Measurements from ENCODE around the gene CA11.
A peak's percentile ranks its signal among the peaks of the same experiment; 100 is the strongest.
"Not testable (repeated sequence)": the region's sequence is repeated elsewhere in the genome, so short reads cannot be mapped to it uniquely, and the experiment has no call there.

CA11 gene

GRCh38 chr19:48669903-48670668 lies 24.1 kb upstream of the CA11 start:
- no peak for DNase-seq (ENCODE audit: low read depth)

- no peak for DNase-seq (ENCODE audit: low read depth)
Measured at GRCh38 chr19:48668761-48669160, 22.8 kb upstream of the CA11 start.

- DNase-seq (ENCODE audit: low read depth), result no peak
Measured at GRCh38 chr19:48668332-48668731, 22.3 kb upstream of the CA11 start.

GRCh38 chr19:48665786-48666185 lies 19.8 kb upstream of the CA11 start:
- DNase-seq (ENCODE audit: low read depth), result no peak

- no peak for DNase-seq (ENCODE audit: low read depth)
Measured at GRCh38 chr19:48664476-48664875, 18.5 kb upstream of the CA11 start.

- no peak for DNase-seq (ENCODE audit: low read depth)
Measured at GRCh38 chr19:48663667-48664066, 17.7 kb upstream of the CA11 start.

GRCh38 chr19:48661711-48662090 lies 15.7 kb upstream of the CA11 start:
- no peak for DNase-seq (ENCODE audit: low read depth)

- peak; percentile 65 for DNase-seq (ENCODE audit: low read depth)
Measured at GRCh38 chr19:48660852-48661710, 15.1 kb upstream of the CA11 start.

- DNase-seq (ENCODE audit: low read depth), result no peak
Measured at GRCh38 chr19:48659768-48660167, 13.8 kb upstream of the CA11 start.

GRCh38 chr19:48658483-48658882 lies 12.5 kb upstream of the CA11 start:
- no peak for DNase-seq (ENCODE audit: low read depth)

GRCh38 chr19:48657828-48658227 lies 11.8 kb upstream of the CA11 start:
- not testable (repeated sequence) for DNase-seq (ENCODE audit: low read depth)

- DNase-seq (ENCODE audit: low read depth), result peak; percentile 90
Measured at GRCh38 chr19:48656840-48657474, 11.0 kb upstream of the CA11 start.

- no peak for DNase-seq (ENCODE audit: low read depth)
Measured at GRCh38 chr19:48654299-48655059, 8.5 kb upstream of the CA11 start.

- DNase-seq (ENCODE audit: low read depth), result no peak
Measured at GRCh38 chr19:48651683-48652048, 5.7 kb upstream of the CA11 start.

GRCh38 chr19:48650974-48651682 lies 5.1 kb upstream of the CA11 start:
- DNase-seq (ENCODE audit: low read depth), result no peak

- no peak for DNase-seq (ENCODE audit: low read depth)
Measured at GRCh38 chr19:48648134-48648533, 2.1 kb upstream of the CA11 start.

GRCh38 chr19:48646722-48647216 lies 782 bp upstream of the CA11 start:
- DNase-seq (ENCODE audit: low read depth), result no peak

GRCh38 chr19:48645620-48646000 lies 377 bp downstream of the CA11 start:
- DNase-seq (ENCODE audit: low read depth), result no peak

- DNase-seq (ENCODE audit: low read depth), result no peak
Measured at GRCh38 chr19:48644839-48645619, 958 bp downstream of the CA11 start.

GRCh38 chr19:48644355-48644754 lies 1.6 kb downstream of the CA11 start:
- DNase-seq (ENCODE audit: low read depth), result no peak

- no peak for DNase-seq (ENCODE audit: low read depth)
Measured at GRCh38 chr19:48642862-48643261, 3.1 kb downstream of the CA11 start.

Measured in GM04504 (cell line).